Activated CD4-positive, CD25-positive, alpha-beta regulatory T cell treated with anti-CD3 and anti-CD28 coated beads, Interleukin-2, amount 50 U/mL, for 72 hours (primary cell): ENCODE results near the gene PTGIS.
"Not testable (repeated sequence)": the region's sequence is repeated elsewhere in the genome, so short reads cannot be mapped to it uniquely, and the experiment has no call there.

Experiments
- DNase-seq: peaks from one replicate; pipeline ENCODE4 v3.0.0; 2021

PTGIS gene

DNA sequence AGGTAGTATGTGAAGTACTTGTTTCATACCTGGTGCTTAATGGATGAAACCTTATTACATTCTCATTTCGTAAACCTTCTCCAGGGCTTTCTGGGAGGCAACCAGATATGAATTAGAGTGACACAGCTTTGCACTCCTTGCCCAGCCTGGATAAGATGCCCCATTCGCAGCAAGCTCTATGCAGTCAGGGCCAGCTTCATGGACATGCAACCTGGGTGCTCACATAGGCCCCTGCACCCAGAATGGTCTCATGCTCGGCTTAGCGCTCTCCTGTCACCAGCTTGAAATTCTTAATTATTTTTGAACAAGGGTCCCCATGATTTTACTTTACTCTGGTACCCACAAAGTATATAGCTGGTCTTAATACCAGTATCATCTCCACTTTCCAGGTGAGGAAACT lies 11.3 kb upstream of the PTGIS start:
- DNase-seq = no peak

DNA sequence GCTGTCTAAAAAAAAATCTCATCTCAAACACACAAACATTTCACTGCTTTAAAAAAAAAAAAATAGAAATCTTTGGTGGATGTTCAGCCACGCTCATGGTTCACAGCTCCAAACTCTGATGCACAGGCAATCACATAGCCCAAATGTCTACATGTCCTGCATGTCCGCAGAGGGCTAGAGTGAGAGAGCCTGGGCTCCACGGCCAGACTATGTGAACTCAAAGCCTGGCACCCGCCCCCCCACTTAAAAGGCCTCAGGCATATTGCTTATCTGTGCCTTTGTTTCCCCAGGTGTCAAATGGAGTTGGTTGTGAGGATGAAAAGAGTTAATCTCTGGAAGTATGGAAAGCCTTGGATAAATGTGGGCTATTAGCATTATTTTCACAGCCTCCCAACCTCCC lies 10.5 kb upstream of the PTGIS start:
- DNase-seq = no peak

DNA sequence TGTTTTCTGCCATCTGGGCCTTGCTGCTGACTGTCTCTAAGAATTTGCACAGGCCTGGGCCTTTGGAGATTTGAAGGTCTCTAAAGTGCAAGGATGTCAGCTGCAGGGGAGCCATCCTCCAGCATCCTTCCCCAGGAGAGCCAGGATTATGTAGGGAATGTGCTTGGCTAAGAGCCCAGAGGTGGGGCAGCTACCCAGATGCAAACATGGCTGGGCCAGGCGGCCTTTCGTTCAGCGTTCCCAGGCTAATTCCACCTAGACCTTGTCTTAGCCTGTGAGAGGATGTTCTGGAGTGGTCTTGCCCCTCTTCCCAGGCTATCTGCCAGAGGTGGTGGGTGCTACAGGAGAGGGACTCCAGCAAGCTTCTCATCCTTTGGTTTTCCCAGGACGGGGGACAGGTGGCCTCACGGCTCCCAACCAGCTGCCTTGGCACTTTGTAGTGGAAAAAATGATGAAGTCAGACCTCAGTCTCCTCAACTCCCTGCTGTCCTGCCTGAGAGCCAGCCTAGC lies 7.7 kb upstream of the PTGIS start:
- DNase-seq = no peak

DNA sequence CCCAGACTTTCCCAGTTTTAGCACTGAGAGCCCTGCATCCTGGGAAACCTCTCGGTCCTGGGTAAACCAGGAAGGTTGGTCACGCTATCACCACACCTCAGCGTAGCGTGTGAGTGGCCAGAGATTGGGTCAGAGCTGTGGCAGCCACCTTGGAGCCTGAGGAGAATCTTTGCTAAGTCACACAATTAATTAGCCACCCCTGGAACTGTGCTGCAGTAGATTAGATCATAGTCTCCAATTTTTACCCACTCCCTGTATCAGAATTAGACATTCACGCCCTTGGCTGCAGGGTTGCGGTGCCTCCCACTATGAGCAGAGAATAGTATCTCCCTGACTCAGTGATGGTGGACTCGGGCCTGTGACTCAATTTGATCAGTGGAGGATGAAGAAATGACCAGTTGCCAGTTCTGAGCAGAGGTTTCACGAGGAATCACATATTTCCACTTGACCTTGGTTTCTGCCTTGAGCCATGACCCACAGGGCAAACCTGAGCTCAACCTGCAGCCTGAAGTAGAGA lies 6.0 kb upstream of the PTGIS start:
- DNase-seq = no peak

DNA sequence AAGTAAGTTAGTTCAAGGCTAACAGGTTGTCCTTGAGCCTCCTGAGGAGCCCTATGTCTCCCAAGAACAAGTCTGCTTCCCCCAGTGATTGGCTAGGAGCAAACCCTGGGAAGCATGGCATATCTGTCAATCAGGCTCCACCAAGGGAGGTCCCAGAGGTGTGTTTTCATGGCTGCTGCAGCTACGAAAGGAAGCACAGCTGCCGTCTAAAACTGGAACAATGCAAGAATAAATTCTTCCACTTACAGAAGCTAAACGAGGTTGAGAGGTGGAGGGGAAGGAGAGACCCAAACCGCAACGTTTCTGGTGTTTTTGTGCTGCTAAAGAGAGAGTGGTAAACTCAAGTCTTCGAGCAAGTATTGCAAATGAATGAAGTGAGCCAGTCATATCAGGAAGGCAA lies 4.9 kb upstream of the PTGIS start:
- DNase-seq = no peak

DNA sequence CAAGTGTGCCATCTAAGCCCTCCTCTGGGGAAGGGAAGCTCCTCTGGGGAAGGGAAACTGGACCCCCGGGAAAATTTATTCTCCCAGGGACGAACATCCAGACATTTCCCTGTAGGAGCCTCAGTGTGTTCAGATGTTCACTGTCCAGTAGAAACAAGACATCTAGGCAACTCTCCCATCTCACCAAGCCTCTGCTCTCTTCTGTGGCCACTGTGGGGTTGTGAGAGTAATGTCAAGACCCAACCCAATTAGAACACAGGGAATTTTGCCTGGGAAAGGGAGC lies 3.6 kb upstream of the PTGIS start:
- DNase-seq = no peak

DNA sequence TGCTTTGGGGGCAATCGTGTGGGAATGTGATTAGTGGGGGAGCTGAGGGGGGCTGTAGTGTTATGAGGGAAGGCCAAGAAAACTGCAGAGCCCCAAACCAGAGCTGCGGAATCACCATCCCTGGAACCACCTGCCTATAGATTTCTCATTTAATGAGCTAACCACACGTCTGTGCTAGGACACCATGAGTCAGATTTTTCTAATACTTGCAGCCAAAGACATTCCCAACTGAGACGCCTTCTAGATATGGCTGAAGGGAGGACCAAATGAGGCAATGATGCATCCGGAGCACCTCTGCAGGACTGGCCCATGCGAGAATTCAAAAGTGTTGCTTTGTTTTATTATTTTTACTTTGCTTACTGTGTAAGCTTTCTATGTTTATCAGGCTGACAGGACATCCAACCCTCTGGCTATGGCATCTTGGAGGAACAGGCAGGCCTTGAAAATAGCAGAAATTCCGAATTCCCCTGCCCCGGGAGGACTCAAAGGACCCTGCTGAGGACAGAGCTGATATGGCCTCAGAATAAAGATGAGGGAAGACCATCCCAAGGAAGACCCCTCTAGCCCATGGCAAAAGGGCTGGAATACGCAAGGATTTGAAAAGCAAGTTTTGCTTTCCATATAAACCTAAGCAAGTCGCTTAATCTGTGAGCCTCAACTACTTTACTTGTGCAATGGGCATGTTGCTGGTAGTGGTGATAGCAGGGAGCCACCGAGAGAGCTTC lies 3.1 kb upstream of the PTGIS start:
- DNase-seq = no peak

DNA sequence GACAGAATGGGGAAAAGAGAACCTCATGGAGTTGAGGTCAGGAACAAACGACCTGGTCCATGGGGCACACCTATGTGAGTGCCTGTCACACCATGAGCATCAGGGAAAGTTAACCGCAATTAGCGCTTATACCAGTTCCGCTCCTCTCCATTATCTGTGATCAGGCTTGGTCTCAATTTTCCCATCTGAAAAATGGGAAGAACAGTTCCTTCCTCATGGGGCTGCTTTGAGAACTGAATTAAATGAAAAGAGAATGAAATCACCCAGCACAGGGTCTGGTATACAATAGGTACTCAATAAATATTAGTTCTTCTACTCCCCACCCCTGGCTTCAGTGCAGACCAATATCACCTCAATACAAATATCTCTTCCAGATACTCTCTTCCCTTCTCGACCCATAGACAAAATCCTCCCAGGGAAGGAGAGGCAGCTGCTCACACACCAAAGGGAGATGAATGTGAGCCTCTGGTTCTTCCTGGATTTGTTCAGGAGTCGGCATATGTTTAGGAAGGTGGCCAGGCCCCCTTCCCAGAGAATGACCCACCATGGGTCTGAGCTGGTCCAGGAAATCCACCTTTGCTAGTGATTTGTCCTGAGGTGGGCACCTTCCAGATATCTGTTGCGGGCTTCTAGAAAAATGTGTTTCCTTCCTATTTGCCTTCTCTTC lies 2.4 kb upstream of the PTGIS start:
- DNase-seq = no peak

DNA sequence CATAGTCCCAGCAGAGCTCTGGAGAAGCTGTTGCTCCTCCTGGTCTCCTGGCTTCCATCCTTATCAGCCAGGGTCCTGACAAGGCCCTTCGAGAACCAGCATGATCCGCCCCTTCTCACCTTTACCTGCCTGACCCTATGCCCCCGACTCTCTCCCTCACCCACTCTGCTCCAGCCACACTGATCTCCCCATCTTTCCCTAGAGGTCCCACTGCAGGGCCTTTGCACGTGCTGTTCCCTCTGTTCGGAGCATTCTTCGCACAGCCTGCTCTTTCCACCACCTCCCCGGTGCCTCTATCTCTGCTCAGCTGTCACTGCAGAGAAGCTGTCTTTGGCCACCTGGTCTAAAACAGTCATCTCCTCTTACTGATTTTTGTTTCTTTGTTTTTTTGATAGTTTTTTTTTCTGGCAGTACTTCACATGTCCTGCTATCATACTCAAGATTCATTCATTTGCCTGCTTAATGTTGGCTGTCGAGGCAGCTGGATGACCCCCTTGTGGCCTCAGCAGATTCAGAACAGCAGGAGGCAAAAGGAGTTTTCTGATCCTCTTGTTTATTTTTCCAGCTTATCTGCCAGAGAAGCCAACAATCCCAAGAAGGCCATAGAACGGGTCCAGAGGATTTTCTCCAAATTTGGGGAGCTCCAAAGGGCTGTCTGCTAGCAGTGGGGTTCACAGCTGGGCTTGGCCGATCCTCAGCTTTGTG lies 1.6 kb upstream of the PTGIS start:
- no peak for DNase-seq

DNA sequence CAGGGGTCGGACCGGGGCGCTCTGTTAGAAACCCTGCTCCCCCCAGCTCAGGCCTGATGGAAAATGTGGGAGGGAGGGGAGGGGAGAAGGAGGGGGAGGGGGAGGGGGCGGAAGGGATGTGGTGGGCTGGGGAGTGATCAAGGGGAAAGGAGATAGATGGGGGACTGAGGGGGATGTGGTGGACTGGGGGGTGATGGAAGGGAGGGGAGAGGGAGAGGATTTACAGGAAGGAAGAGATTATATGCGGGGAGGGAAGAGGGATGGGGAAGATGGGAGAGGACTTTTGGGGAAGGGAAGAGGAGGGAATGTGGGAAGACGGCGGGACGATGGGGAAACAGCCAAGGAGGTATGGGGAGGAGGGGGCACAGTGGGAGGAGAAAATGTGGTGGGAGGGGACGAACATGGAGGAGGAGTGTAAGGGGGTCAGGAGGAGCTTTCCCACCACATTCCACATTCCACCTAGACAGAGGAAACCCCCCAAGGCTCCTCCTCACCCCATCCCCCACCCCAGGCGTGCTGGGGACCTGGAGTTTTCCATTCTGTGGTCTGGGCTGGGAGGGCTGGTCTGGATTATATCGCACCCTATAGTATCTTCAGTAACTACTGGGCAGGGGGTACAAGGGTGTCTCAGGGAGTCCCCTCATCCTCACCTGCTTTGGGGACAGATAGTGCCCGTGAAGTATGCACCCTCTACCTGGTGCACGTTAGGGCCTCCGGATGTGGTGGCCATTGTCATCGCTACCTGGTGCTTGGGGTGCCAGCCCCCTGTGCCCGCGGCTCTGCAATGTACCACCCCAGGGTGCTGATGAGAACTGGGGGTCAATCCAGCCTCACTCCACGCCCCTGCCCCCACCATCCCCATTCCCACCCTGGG lies 578 bp upstream of the PTGIS start:
- no peak for DNase-seq

DNA sequence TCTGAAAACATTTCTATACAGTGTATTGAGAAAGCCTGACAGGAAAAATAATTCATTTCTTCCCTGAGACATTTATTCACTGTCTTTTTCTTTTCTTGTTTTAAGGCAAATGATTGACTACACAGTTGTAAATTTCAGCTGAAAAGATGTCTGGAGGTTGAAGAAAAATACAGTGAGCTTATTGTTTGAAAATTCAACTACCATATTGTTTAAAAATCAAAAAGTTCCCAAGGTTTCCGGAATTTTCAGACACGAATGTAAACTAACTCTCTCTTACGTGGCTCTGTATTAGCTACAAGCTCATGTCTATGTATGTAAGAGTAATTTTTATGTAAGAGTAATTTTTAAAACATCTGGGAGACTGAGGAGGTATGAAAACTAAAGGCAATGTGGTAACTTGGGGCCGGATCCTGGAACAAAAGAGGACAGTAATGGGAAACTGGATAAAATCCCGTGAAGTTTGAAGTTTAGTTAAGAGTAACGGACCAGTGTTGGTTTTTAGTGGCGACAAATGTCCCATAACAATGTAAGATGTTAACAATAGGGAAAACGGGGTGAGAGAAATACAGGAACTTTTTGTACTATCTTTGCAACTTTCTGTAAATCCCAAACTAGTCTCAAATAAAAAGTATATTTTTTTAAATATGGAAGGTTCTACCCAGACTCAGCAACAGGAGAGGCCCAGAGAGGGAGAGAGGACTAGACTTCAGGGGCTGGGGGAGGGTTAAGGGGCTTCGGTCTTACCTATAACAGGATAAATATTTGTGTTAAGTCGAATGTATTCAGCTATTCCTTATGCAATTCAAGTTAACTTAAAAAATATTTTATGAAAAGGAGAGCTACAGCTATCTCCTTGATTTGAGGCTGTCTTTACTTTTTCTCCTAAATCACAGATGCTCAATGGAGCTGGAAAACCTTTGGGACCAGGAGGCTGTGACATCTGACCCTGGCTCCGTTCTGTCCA lies 1.3 kb downstream of the PTGIS start:
- DNase-seq = no peak

DNA sequence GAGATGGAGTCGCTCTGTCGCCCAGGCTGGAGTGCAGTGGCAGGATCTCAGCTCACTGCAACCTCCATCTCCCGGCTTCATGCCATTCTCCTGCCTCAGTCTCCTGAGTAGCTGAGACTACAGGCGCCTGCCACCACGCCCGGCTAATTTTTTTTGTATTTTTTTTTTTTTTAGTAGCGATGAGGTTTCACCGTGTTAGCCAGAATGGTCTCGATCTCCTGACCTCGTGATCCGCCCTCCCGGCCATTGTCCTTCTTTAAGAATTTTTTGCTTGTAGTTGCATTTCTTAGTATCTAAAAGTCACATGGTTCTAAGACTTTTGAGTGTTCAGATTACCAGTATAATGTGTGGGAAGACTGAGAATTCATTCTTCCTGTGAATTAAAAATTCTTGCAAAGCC lies 2.9 kb downstream of the PTGIS start:
- DNase-seq = not testable (repeated sequence)

DNA sequence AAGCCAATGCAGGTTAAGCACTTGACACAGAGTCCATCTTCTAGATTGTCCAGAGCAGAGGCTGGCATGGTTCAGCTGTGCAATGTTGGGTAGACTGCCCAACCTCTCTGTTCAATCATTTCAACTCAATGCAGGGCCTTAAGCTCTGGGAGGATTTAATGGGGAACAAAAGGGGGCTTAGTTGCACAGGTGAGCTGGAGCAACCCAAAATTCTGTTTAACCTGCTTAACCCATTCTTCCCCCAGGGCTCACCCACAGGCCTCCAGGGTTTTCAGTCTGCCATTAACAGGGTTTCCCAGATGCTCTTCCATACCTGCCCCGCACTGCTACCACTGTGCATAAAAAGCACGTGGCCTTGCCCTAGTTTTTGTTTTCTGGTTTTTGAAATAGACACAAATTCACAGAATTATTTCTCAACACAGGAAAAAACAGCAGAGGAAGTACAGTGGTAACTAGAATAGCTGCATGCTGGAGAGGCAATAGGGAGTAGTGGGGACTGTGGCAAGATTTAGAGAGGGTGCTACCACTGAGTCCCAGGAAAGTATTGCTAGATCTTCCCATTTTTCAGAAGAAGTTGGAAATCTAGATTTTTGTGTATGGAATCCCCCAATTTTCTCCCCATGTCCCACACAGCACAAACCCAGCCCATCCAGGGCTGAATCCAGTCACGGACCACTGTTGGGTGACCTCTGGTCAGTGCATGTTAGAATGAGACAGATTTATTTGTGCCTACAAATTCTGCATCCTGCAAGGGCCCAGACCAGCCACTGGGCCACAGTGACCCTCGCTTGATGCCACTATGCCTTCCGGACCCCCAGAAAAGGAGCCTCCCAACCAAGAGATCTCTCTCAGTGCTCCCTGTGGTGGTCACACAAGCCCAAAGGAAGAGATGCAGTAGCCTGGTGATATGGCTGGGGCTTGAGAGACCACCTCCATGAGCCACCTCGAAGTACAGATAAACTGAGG lies 4.6 kb downstream of the PTGIS start:
- DNase-seq = no peak

DNA sequence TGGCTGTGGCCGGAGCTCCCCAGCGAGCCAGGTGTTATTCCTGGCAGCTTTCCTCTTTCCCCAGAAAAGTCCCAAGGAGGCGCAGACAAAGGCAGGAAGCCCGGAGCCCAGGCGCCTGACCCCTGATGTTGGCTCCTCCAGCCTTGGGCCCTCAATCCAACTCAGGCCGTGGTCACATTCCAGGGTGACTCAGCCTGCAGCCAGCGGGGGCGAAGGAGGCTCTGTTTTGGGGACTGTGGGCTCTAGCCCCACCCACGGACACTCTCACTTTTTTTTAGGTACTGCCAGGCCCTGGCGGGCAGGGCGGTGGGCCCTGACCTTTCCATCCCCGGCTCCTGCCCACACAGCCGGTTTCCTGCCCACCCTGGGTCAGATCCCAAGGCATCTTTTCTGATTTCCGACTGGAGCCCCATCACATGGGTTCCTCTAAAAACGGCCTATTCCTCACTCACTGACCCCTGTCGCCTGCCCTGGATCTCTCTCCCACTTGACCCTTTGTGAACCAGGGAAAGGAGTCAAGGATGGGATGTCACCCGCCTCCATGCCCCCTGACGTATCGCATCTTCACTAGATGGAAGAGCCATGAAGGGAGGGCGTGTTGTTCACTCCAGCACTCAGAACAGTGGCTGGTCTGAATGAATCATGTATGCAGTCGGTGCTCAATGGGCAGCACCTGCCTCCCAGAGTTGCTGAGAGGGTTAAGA lies 5.5 kb downstream of the PTGIS start:
- DNase-seq = no peak

DNA sequence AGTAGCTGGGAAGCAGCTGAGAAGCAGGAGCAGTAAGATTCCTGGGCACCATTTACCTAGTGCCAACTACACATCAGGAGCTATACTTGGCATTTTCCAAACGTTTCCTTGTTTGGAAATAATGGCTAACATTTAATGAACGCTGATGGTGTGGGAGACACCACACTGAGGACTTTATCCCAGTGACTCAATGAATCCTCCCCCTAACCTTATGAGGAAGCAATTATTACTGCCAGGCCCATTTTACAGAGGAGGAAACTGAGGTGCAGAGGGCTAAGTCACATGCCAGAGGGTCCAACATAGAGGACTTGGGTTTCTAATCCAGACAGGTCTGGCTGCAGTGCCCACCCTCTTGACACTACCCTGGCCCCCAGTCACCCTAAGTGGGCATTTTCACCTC lies 6.1 kb downstream of the PTGIS start:
- DNase-seq = no peak

DNA sequence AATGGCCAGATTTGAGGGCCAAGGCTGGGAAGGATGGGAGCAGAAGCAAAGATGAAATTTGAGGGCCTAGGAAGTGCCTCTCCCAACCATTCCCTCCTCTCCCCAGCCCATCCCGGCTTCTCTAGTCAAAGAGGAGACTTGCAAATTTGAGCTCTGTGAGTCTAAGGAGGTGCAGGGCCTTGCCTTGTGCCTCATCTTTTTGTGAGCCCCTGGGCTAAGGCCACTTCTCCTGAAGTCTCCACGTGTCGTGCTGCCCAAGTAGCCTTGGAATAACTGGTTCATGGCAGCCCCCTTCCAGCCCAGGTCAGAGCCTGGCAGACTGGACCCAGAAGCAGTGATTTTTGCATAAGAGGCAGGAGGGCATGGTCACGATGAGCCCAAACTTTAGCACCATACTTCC lies 6.7 kb downstream of the PTGIS start:
- DNase-seq = no peak

DNA sequence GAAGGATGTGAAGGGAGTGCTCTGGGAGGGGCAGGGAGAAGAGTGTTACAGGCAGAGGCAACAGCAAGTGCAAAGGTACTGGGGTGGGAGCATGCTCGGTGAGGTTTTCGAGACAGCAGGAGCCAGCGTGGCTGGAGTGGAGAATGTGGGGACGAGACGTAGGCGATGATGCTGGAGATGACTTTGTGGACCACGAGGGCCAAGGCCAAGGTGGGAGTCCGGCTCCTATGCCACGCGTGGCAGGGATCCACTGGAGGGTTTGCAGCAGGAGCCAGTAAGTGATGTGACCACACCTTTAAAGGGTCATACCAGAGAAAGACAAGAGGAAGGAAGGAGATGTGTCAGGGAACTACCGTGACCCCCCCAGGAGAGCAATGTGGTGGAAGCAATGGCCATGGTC lies 7.3 kb downstream of the PTGIS start:
- DNase-seq = no peak

DNA sequence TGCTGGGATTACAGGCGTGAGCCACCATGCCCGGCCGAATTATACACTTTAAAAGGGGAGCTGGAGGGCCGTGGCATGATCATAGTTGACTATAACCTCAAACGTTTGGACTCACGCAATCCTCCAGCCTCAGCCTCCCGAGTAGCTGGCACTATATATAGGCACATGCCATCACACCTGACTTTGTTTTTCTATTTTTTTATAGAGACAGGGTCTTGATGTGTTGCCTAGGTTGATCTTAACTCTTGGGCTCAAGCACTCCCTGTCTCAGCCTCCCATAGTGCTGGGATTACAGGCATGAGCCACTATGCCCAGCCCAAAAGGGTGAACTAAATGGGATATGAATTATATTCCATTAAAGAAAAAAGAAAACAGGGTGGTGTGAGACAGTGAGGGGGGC lies 7.8 kb downstream of the PTGIS start:
- no peak for DNase-seq

DNA sequence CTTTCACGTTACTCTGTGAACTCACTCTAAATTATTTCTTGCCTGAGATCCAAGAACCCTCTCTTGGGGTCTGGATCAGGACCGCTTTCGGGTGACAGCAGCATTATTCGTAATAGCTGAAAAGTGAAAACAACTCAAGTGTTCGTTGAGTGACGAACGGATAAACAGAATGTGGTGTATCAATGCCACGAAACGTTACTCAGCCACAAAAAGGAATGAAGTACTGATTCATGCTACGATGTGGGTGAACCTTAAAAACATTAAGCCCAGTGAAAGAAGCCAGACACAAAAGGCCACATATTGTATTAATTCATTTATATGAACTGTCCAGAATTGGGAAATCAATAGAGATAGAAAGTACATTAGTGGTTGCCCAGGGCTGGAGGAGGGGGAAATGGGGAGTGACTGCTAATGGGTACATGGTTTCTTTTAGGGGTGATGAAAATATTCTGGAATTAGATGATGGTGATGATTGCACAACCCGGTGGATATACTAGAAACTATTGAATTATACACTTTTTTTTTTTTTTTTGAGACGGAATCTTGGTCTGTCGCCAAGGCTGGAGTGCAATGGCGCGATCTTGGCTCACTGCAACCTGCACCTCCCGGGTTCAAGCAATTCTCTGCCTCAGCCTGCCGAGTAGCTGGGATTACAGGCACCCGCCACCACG lies 8.4 kb downstream of the PTGIS start:
- DNase-seq = no peak
